ENCODE measurements around the gene PLCH2.

PLCH2 gene

DNA sequence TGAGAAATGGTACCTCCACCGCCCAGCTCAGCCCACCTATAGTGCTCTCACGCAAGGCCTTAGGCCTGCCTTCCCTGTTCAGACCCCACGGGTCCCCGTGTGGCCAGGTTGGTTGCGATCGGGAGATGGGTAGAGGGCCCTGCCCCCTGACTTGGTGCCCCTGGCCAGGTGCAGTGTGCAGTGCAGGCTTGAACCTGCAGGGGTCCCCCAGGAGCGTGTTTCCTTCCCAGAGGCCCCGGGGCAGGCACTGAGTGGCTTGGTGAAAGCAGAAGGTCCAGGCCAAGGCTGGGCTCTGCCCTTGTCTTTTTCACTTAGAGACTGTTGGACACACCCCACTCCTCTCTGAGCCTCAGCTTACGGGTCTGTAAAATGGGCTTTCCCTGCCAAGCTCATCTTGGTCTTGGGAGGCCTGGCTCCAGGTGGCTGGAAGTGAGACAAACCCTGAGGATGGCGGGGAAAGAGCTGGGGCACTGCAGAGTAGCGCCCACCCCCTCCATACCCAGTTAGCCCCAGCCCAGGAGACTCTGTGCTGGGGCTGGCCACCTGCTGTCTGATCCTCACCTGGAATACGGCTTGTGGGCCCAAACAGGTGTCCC is 63.3 kb downstream of the PLCH2 start:
- H3K9me3 ChIP-seq (ENCODE audit: control insufficient read depth, insufficient read depth, low read length): no peaks in the 10 kb centered on the region
- H3K79me2 ChIP-seq (ENCODE audit: control insufficient read depth, low read length): no peaks in the 10 kb centered on the region
- H4K20me1 ChIP-seq (ENCODE audit: control insufficient read depth, insufficient read depth, low read depth, low read length): no peaks in the 10 kb centered on the region
- H3K4me3 ChIP-seq (ENCODE audit: low read length): no peak overlapping the region
- H3K4me2 ChIP-seq (ENCODE audit: low read length): no peak overlapping the region
- no peak overlapping the region for H3K27ac ChIP-seq (ENCODE audit: low read depth, low read length)
- no peaks in the 10 kb centered on the region for H3K9me2 ChIP-seq (replicated peaks; ENCODE audit: control insufficient read depth, low read length)
- TF ChIP-seq, protein P1, sequence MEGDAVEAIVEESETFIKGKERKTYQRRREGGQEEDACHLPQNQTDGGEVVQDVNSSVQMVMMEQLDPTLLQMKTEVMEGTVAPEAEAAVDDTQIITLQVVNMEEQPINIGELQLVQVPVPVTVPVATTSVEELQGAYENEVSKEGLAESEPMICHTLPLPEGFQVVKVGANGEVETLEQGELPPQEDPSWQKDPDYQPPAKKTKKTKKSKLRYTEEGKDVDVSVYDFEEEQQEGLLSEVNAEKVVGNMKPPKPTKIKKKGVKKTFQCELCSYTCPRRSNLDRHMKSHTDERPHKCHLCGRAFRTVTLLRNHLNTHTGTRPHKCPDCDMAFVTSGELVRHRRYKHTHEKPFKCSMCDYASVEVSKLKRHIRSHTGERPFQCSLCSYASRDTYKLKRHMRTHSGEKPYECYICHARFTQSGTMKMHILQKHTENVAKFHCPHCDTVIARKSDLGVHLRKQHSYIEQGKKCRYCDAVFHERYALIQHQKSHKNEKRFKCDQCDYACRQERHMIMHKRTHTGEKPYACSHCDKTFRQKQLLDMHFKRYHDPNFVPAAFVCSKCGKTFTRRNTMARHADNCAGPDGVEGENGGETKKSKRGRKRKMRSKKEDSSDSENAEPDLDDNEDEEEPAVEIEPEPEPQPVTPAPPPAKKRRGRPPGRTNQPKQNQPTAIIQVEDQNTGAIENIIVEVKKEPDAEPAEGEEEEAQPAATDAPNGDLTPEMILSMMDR (IDR thresholded peaks at IDR 0.05; ENCODE audit: low read depth, low read length, poor library complexity, severe bottlenecking): peak; percentile 57
- no peak for TF ChIP-seq EZH2phosphoT487 (IDR thresholded peaks at IDR 0.05; ENCODE audit: borderline replicate concordance, low read length)
- no peaks in the 10 kb centered on the region for H3K4me1 ChIP-seq (ENCODE audit: control insufficient read depth, low read length)
- no peaks in the 10 kb centered on the region for H3F3A ChIP-seq (ENCODE audit: control insufficient read depth, insufficient read depth)
- no peaks in the 10 kb centered on the region for H3K36me3 ChIP-seq (ENCODE audit: control insufficient read depth, low read length)
- H3K27me3 ChIP-seq (ENCODE audit: control insufficient read depth, low read length): peaks cover 27% of the 10 kb centered on the region

DNA sequence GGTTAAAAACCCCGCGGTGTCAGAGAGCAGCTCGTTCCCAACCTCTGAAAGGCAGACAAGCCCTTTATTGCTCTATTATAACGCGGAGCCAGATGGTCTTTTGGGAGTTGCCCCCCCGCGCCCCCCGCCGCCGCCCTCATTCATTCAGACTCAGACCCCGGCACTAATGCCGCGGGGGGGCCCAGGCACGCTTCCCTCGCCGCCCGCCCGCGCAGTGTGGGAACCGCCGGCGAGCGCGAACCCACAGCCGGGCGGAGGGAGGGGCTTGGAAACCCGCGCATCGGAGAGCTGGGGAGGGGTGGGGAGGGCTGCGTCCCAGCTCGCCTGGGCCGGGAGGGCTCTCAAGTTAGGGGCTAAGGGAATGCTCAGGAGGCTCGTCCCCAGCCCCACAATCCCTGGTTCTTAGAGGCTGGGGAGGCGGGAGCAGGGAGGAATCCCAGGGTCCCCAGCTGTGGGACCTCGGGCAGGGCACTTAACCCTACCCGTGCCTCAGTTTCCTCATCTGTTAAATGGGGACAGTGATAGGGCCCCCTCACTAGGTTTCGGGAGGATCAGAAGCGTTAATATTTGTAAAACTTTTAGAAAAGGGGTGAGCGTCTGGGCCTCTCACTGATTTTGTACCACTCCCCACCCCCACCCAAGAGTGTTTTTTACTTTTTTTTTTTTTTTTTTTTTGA is 64.9 kb downstream of the PLCH2 start:
- Histone ChIP-seq H3K79me2 (ENCODE audit: control insufficient read depth, low read length) (no peaks in the 10 kb centered on the region), H3K9me3 (ENCODE audit: control insufficient read depth, insufficient read depth, low read length) (no peaks in the 10 kb centered on the region), H3F3A (ENCODE audit: control insufficient read depth, insufficient read depth) (no peaks in the 10 kb centered on the region), H3K27me3 (ENCODE audit: control insufficient read depth, low read length) (peaks cover 29% of the 10 kb centered on the region), H3K4me2 (ENCODE audit: low read length) (no peak overlapping the region), H3K27ac (ENCODE audit: low read depth, low read length) (no peak overlapping the region), H3K4me1 (ENCODE audit: control insufficient read depth, low read length) (peaks cover 4% of the 10 kb centered on the region), H3K36me3 (ENCODE audit: control insufficient read depth, low read length) (no peaks in the 10 kb centered on the region), H4K20me1 (ENCODE audit: control insufficient read depth, insufficient read depth, low read depth, low read length) (no peaks in the 10 kb centered on the region), H3K9me2 (replicated peaks; ENCODE audit: control insufficient read depth, low read length) (no peaks in the 10 kb centered on the region), H3K4me3 (ENCODE audit: low read length) (no peak overlapping the region)
- no peak for TF ChIP-seq EZH2phosphoT487 (IDR thresholded peaks at IDR 0.05; ENCODE audit: borderline replicate concordance, low read length)
- TF ChIP-seq, protein P1 (IDR thresholded peaks at IDR 0.05; ENCODE audit: low read depth, low read length, poor library complexity, severe bottlenecking): no peak

DNA sequence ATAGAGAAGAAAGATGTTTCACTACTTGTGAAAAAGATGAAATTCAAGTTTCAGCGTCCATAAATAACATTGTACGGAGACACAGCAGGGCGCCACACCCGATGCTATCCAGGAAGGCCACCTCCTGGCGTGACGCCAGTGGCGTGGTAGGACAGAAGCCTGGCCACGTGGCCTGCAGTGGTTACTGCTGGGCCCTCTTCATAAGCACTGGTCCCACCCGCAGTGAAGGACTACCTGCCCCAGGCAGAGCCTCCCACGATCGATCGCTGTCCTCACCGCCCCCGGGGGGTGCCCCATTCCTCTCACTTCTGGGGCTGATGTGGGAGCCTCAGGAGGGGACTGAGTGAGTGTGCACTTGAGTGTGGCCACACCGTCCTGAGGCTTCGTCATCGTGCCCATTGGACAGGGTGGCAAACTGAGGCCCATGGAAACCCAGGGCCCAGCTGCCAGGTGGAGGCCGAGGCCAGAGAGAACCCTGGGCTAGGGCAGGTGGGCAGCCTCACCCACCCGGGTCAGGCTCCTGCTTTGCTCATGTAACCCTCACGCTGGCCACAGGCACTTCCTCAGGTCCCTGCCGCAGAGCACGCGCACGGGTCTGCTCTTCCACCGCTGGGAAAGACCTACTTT is 65.6 kb downstream of the PLCH2 start:
- Histone ChIP-seq H3K4me2 (ENCODE audit: low read length) (no peak overlapping the region), H3K4me3 (ENCODE audit: low read length) (no peak overlapping the region), H3K79me2 (ENCODE audit: control insufficient read depth, low read length) (no peaks in the 10 kb centered on the region), H3K9me2 (replicated peaks; ENCODE audit: control insufficient read depth, low read length) (no peaks in the 10 kb centered on the region), H3K9me3 (ENCODE audit: control insufficient read depth, insufficient read depth, low read length) (no peaks in the 10 kb centered on the region), H4K20me1 (ENCODE audit: control insufficient read depth, insufficient read depth, low read depth, low read length) (no peaks in the 10 kb centered on the region), H3K36me3 (ENCODE audit: control insufficient read depth, low read length) (no peaks in the 10 kb centered on the region), H3K27me3 (ENCODE audit: control insufficient read depth, low read length) (peaks cover 29% of the 10 kb centered on the region), H3K4me1 (ENCODE audit: control insufficient read depth, low read length) (peaks cover 9% of the 10 kb centered on the region), H3F3A (ENCODE audit: control insufficient read depth, insufficient read depth) (no peaks in the 10 kb centered on the region), H3K27ac (ENCODE audit: low read depth, low read length) (no peak overlapping the region)
- TF ChIP-seq EZH2phosphoT487 (IDR thresholded peaks at IDR 0.05; ENCODE audit: borderline replicate concordance, low read length): no peak

Measured in DOHH2 (cell line).